Measurements from ENCODE around the gene SORBS2. TPM values are rescaled to one million over a fixed set of nuclear protein-coding genes. Genes with fewer than 3 reads are reported as not detected.
"Not testable (repeated sequence)": the region's sequence is repeated elsewhere in the genome, so short reads cannot be mapped to it uniquely, and the experiment has no call there.

SORBS2 gene
- total RNA-seq = not detected

- DNase-seq = no peak
- H3K9me3 Mint-ChIP-seq = no peaks in the 10 kb centered on the region
- no peak within 1 kb of the TSS for H3K27ac Mint-ChIP-seq
- no peaks in the 10 kb centered on the region for H3K36me3 Mint-ChIP-seq (ENCODE audit: low read depth)
- H3K4me3 Mint-ChIP-seq = no peak within 1 kb of the TSS
- peaks cover 7% of the 10 kb centered on the region for H3K27me3 Mint-ChIP-seq
- H3K4me1 Mint-ChIP-seq = no peaks in the 10 kb centered on the region
- POLR2A ChIA-PET = no interaction called here
- CTCF ChIA-PET = no interaction called here
These were observed at the start of gene SORBS2 for GRCh38 chr4:185811509-185812364. SORBS2 (minus strand) TSS chr4:185812194; CDS start chr4:185690571, 121,623 bp downstream.

- H3K4me1 Mint-ChIP-seq = no peaks in the 10 kb centered on the region
- ChIA-PET POLR2A (no interaction called here), CTCF (no interaction called here)
- H3K36me3 Mint-ChIP-seq (ENCODE audit: low read depth) = no peaks in the 10 kb centered on the region
- no peak for DNase-seq
- no peak overlapping the region for H3K4me3 Mint-ChIP-seq
- H3K27ac Mint-ChIP-seq = no peak overlapping the region
- no peaks in the 10 kb centered on the region for H3K27me3 Mint-ChIP-seq
- H3K9me3 Mint-ChIP-seq = no peaks in the 10 kb centered on the region
These were observed 47.1 kb upstream of the SORBS2 start for GRCh38 chr4:185859111-185859510.

GRCh38 chr4:185857561-185857960 is 45.6 kb upstream of the SORBS2 start:
- H3K27me3 Mint-ChIP-seq; H3K4me1 Mint-ChIP-seq; H3K36me3 Mint-ChIP-seq (ENCODE audit: low read depth); H3K9me3 Mint-ChIP-seq; H3K27ac Mint-ChIP-seq; CTCF ChIA-PET; DNase-seq; H3K4me3 Mint-ChIP-seq; POLR2A ChIA-PET: not testable (repeated sequence)

- no peak for DNase-seq
- POLR2A ChIA-PET = no interaction called here
- Mint-ChIP-seq H3K9me3 (no peaks in the 10 kb centered on the region), H3K4me1 (no peaks in the 10 kb centered on the region), H3K36me3 (ENCODE audit: low read depth) (no peaks in the 10 kb centered on the region), H3K4me3 (no peak overlapping the region), H3K27ac (no peak overlapping the region), H3K27me3 (no peaks in the 10 kb centered on the region)
- CTCF ChIA-PET = no interaction called here
These were observed 41.8 kb upstream of the SORBS2 start for GRCh38 chr4:185853841-185854240.

- Mint-ChIP-seq H3K27me3 (no peaks in the 10 kb centered on the region), H3K4me3 (no peak overlapping the region), H3K9me3 (no peaks in the 10 kb centered on the region), H3K36me3 (ENCODE audit: low read depth) (no peaks in the 10 kb centered on the region), H3K27ac (no peak overlapping the region), H3K4me1 (no peaks in the 10 kb centered on the region)
- POLR2A ChIA-PET = no interaction called here
- CTCF ChIA-PET = no interaction called here
- no peak for DNase-seq
These were observed 41.0 kb upstream of the SORBS2 start for GRCh38 chr4:185852961-185853360.

GRCh38 chr4:185849664-185850550 is 37.9 kb upstream of the SORBS2 start:
- CTCF ChIA-PET = no interaction called here
- H3K4me3 Mint-ChIP-seq = no peak overlapping the region
- H3K27me3 Mint-ChIP-seq = no peaks in the 10 kb centered on the region
- no peak overlapping the region for H3K27ac Mint-ChIP-seq
- H3K9me3 Mint-ChIP-seq = no peaks in the 10 kb centered on the region
- H3K4me1 Mint-ChIP-seq = no peaks in the 10 kb centered on the region
- no peaks in the 10 kb centered on the region for H3K36me3 Mint-ChIP-seq (ENCODE audit: low read depth)
- no peak for DNase-seq
- POLR2A ChIA-PET = no interaction called here

- no peaks in the 10 kb centered on the region for H3K9me3 Mint-ChIP-seq
- no peaks in the 10 kb centered on the region for H3K27me3 Mint-ChIP-seq
- H3K36me3 Mint-ChIP-seq (ENCODE audit: low read depth) = no peaks in the 10 kb centered on the region
- no peaks in the 10 kb centered on the region for H3K4me1 Mint-ChIP-seq
- no peak overlapping the region for H3K27ac Mint-ChIP-seq
- DNase-seq = no peak
- no peak overlapping the region for H3K4me3 Mint-ChIP-seq
- ChIA-PET CTCF (no interaction called here), POLR2A (no interaction called here)
These were observed 35.5 kb upstream of the SORBS2 start for GRCh38 chr4:185847352-185848097.

GRCh38 chr4:185846505-185847150 is 34.6 kb upstream of the SORBS2 start:
- no peaks in the 10 kb centered on the region for H3K36me3 Mint-ChIP-seq (ENCODE audit: low read depth)

GRCh38 chr4:185845966-185846365 is 34.0 kb upstream of the SORBS2 start:
- Mint-ChIP-seq H3K4me1 (no peaks in the 10 kb centered on the region), H3K4me3 (no peak overlapping the region)
- POLR2A ChIA-PET = no interaction called here

More at GRCh38 chr4:185846505-185847150, 34.6 kb upstream of the SORBS2 start:
- ChIA-PET POLR2A (no interaction called here), CTCF (no interaction called here)
- no peaks in the 10 kb centered on the region for H3K9me3 Mint-ChIP-seq
- no peaks in the 10 kb centered on the region for H3K4me1 Mint-ChIP-seq
- H3K4me3 Mint-ChIP-seq = no peak overlapping the region
- no peak for DNase-seq
- no peaks in the 10 kb centered on the region for H3K27me3 Mint-ChIP-seq
- no peak overlapping the region for H3K27ac Mint-ChIP-seq

GRCh38 chr4:185841451-185841850 is 29.5 kb upstream of the SORBS2 start:
- H3K27me3 Mint-ChIP-seq = no peaks in the 10 kb centered on the region
- POLR2A ChIA-PET = no interaction called here
- no peak overlapping the region for H3K27ac Mint-ChIP-seq
- no peaks in the 10 kb centered on the region for H3K36me3 Mint-ChIP-seq (ENCODE audit: low read depth)
- H3K4me1 Mint-ChIP-seq = no peaks in the 10 kb centered on the region
- no peak for DNase-seq
- H3K9me3 Mint-ChIP-seq = no peaks in the 10 kb centered on the region
- CTCF ChIA-PET = no interaction called here
- no peak overlapping the region for H3K4me3 Mint-ChIP-seq

More at GRCh38 chr4:185845966-185846365, 34.0 kb upstream of the SORBS2 start:
- Mint-ChIP-seq H3K27me3 (no peaks in the 10 kb centered on the region), H3K27ac (no peak overlapping the region), H3K9me3 (no peaks in the 10 kb centered on the region), H3K36me3 (ENCODE audit: low read depth) (no peaks in the 10 kb centered on the region)
- DNase-seq = no peak
- CTCF ChIA-PET = no interaction called here

GRCh38 chr4:185840953-185841352 is 29.0 kb upstream of the SORBS2 start:
- H3K9me3 Mint-ChIP-seq = no peaks in the 10 kb centered on the region
- no peak overlapping the region for H3K27ac Mint-ChIP-seq
- H3K4me3 Mint-ChIP-seq = no peak overlapping the region
- POLR2A ChIA-PET = no interaction called here
- H3K27me3 Mint-ChIP-seq = no peaks in the 10 kb centered on the region
- CTCF ChIA-PET = no interaction called here
- no peaks in the 10 kb centered on the region for H3K36me3 Mint-ChIP-seq (ENCODE audit: low read depth)
- no peaks in the 10 kb centered on the region for H3K4me1 Mint-ChIP-seq
- DNase-seq = no peak

- H3K27ac Mint-ChIP-seq = no peak overlapping the region
- no peaks in the 10 kb centered on the region for H3K27me3 Mint-ChIP-seq
- no peaks in the 10 kb centered on the region for H3K4me1 Mint-ChIP-seq
- no peak overlapping the region for H3K4me3 Mint-ChIP-seq
- ChIA-PET CTCF (no interaction called here), POLR2A (no interaction called here)
- H3K9me3 Mint-ChIP-seq = no peaks in the 10 kb centered on the region
- no peaks in the 10 kb centered on the region for H3K36me3 Mint-ChIP-seq (ENCODE audit: low read depth)
- DNase-seq = no peak
These were observed 28.2 kb upstream of the SORBS2 start for GRCh38 chr4:185840201-185840600.

- CTCF ChIA-PET = no interaction called here
- Mint-ChIP-seq H3K27me3 (no peaks in the 10 kb centered on the region), H3K4me1 (no peaks in the 10 kb centered on the region), H3K36me3 (ENCODE audit: low read depth) (no peaks in the 10 kb centered on the region), H3K9me3 (no peaks in the 10 kb centered on the region), H3K4me3 (no peak overlapping the region), H3K27ac (no peak overlapping the region)
- DNase-seq = no peak
- POLR2A ChIA-PET = no interaction called here
These were observed 27.8 kb upstream of the SORBS2 start for GRCh38 chr4:185839770-185840169.

Data from activated CD4-positive, alpha-beta T cell treated with anti-CD3 and anti-CD28 coated beads, Interleukin-2, amount 10 ng/mL, durations not matched to agents 7 days and 5 days (primary cell).